GM12873 (cell line): ENCODE measurements around the gene APOL1.

ENCODE experiments used
- TF ChIP-seq, protein P1 (sequence below): IDR thresholded peaks from 2 replicates; pipeline ENCODE4 v1.5.1; 2012; ENCODE audit warnings: low read depth, mild to moderate bottlenecking, moderate library complexity, low read length, control low read depth; ENCODE audit not compliant: insufficient read depth; ENCODE audit errors: missing control alignments

Gene APOL1, protein sequence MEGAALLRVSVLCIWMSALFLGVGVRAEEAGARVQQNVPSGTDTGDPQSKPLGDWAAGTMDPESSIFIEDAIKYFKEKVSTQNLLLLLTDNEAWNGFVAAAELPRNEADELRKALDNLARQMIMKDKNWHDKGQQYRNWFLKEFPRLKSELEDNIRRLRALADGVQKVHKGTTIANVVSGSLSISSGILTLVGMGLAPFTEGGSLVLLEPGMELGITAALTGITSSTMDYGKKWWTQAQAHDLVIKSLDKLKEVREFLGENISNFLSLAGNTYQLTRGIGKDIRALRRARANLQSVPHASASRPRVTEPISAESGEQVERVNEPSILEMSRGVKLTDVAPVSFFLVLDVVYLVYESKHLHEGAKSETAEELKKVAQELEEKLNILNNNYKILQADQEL

DNA sequence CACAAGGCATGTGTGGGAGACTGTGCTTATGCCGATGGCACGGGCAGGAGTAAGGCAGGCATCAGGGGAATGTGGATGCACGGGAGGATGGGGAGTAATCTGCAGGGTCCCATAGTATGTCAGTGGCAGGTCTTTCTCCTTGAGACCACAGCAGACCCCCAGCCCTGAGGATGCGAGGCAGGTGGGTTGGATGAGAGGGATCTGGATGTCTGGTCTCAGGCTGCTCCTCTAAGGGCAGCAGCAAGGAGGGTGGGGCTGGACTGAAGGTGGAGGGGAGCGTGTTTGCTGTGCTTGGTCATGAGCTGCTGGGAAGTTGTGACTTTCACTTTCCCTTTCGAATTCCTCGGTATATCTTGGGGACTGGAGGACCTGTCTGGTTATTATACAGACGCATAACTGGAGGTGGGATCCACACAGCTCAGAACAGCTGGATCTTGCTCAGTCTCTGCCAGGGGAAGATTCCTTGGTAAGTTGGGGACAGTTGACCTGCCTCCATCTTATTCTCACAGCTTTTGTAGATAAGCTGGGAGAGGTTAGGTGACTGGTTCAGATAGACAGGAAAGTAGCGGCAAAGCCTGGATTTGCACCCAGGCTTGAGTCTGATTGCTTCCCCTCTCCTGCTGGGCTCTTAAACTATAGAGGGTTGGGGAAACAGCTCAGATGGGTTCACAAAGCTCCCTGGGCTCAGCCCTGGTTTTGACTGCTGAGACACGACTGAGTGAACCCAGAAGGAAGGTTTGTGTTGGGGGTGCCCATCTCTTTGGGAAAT lies at the start of gene APOL1:
APOL1 (plus strand) TSS at position 380 of the 769 bp plus-strand sequence. CDS start 1,823 bp downstream, outside the sequence.
- TF ChIP-seq, protein P1, sequence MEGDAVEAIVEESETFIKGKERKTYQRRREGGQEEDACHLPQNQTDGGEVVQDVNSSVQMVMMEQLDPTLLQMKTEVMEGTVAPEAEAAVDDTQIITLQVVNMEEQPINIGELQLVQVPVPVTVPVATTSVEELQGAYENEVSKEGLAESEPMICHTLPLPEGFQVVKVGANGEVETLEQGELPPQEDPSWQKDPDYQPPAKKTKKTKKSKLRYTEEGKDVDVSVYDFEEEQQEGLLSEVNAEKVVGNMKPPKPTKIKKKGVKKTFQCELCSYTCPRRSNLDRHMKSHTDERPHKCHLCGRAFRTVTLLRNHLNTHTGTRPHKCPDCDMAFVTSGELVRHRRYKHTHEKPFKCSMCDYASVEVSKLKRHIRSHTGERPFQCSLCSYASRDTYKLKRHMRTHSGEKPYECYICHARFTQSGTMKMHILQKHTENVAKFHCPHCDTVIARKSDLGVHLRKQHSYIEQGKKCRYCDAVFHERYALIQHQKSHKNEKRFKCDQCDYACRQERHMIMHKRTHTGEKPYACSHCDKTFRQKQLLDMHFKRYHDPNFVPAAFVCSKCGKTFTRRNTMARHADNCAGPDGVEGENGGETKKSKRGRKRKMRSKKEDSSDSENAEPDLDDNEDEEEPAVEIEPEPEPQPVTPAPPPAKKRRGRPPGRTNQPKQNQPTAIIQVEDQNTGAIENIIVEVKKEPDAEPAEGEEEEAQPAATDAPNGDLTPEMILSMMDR, result no peak

DNA sequence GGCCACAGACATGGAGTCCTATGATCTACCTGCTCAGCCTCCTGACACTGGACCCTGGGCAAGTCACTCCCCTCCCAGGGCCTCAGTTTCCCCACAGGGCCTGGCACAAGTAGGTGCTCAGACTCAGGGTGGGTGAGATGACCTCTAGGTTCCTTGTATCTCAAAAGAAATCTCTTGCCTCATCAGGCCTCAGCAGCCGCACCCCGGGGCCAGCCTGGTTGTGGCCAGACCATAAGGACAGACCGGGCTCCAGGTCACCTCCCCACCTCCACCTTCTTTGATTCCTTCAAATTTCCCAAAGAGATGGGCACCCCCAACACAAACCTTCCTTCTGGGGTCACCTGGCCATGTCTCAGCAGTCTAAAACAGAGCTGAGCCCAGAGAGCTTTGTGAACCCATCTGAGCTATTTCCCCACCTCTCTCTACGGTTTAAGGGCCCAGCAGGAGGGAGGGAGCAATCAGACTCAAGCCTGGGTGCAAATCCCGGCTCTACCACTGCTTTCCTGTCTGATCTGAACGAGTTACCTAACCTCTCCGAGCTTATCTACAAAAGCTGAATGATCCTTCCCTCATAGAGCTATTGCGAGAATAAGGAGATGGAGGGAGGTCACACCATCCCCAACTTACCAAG lies 48.8 kb upstream of the APOL1 start:
- TF ChIP-seq, protein P1, result no peak

DNA sequence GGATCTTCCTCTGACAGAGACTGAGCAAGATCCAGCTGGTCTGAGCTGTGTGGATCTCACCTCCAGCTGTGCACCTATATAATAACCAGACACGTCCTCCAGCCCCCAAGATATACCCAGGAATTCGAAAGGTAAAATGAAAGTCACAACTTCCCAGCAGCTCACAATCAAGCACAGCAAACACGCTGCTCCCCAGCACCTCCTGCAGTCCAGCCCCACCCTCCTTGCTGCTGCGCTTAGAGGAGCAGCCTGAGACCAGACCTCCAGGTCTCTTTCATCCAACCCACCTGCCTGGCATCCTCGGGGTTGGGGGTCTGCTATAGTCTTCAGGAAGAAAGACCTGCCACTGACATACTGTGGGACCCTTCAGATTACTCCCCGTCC lies 48.3 kb upstream of the APOL1 start:
- TF ChIP-seq, protein P1, result no peak

DNA sequence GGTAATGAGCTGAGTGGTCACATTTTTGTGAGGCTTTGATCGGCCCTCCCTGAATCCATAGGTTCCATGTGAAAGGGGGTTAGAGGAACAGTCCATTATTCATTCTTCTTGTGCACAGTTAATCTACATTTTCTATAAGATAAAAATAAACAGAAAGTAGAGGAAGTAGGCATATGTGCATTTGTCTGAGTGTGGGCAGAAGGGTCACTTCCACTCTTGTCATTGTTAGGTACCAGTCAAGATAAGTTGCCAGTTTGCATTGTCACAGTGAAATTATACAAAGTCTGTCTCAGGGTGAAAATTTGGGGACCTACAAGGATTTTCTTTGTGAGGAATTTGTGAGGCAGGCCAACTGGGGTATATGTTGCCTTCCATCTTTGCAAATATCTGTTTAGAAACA lies 46.7 kb upstream of the APOL1 start:
- TF ChIP-seq, protein P1, result no peak

DNA sequence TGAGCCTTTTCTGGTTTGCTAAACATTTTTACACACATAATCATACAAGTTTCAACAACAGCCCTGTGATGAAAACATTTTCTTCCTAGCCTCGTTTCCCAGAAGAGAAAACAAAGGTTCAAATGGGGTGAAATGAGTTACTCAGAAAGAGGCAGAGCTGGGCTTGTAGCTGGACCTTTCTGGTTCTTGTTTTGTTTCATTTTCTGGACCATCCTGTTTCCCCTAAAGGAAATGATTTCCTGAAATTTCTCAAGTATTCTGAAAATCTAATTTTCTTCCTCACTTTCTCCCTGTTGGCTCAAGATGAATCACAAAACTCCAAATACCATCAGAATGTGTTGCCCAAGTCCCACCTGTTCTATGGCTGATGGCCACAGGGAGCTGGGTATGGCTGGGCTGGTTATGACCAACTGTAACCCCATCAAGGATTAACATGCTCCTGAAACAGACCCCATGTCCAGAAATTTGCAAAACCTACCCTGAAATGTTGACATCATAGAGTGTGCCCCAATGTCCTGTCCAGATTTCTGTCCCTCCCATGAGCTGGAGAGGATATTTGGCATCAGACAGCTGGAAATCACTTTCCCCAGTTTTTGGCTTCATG lies 44.7 kb upstream of the APOL1 start:
- TF ChIP-seq, protein P1, result no peak

DNA sequence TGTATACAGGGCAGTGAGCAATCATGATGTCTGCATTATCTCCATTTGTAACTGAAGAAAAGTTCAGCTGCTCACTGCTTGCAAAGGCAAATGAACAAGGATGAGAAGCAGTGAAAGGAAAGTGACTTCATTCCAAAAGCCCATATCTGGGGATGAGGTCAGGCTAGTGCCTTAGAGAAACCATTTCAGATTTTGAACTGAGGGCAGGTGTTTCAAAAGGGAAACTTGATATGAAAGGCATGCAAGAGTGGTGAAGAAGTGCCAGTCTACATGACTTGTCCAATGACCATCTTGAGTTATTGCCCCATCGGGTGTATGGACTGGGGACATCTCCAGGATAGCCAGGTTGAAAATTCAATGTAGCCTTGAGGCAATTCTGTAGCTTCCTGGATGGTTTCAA lies 44.0 kb upstream of the APOL1 start:
- TF ChIP-seq, protein P1, result no peak

DNA sequence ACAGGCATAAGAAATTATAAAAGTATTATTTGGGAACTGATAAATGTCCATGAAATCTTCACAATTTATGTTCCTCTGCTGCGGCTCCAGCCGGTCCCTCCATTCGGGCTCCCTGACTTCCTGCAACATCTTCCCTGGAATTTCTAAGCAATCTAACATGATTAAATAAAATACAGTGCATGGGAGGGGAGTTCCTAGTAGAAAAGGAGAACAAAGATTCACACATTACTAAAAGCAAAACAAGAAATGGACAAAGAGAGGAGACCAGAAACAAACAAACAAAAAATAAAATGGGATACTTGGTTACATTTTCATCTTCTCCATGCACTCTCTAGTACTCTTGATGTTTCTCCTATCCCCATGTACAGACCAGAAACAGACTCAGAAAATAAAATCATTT lies 42.7 kb upstream of the APOL1 start:
- TF ChIP-seq, protein P1, result no peak
